ENCODE results near the gene POMT1.

Gene POMT1

DNA sequence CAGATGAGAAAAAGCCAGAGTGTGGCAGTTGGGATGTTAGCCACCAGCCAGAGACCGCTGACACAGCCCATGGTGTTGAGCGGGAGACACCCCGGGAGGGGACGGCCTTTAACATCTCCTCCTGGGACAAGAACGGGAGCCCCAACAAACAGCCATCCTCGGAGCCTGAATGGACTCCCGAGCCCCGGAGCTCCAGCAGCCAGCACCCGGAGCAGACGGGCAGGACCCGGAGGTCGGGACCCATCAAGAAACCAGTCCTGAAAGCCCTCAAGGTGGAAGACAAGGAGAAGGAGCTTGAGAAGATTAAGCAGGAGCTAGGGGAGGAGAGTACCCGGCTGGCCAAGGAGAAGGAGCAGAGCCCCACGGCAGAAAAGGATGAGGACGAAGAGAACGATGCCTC is 28.0 kb upstream of the POMT1 start:
- no peaks in the 10 kb centered on the region for H3K27me3 ChIP-seq (ENCODE audit: control insufficient read depth, low read length)
- H3K9me3 ChIP-seq (ENCODE audit: control insufficient read depth, insufficient read depth, low read length) = no peaks in the 10 kb centered on the region
- H3K36me3 ChIP-seq (ENCODE audit: control insufficient read depth, low read length) = peaks cover 96% of the 10 kb centered on the region
- no peak for TF ChIP-seq EZH2phosphoT487 (IDR thresholded peaks at IDR 0.05; ENCODE audit: borderline replicate concordance, low read length)
- no peak overlapping the region for H3K27ac ChIP-seq (ENCODE audit: low read depth, low read length)
- peaks cover 35% of the 10 kb centered on the region for H3K79me2 ChIP-seq (ENCODE audit: control insufficient read depth, low read length)
- H4K20me1 ChIP-seq (ENCODE audit: control insufficient read depth, insufficient read depth, low read depth, low read length) = peaks cover 8% of the 10 kb centered on the region
- no peak overlapping the region for H3K4me2 ChIP-seq (ENCODE audit: low read length)
- H3K9me2 ChIP-seq (replicated peaks; ENCODE audit: control insufficient read depth, low read length) = no peaks in the 10 kb centered on the region
- peaks cover 3% of the 10 kb centered on the region for H3F3A ChIP-seq (ENCODE audit: control insufficient read depth, insufficient read depth)
- no peak overlapping the region for H3K4me3 ChIP-seq (ENCODE audit: low read length)
- H3K4me1 ChIP-seq (ENCODE audit: control insufficient read depth, low read length) = no peaks in the 10 kb centered on the region

DNA sequence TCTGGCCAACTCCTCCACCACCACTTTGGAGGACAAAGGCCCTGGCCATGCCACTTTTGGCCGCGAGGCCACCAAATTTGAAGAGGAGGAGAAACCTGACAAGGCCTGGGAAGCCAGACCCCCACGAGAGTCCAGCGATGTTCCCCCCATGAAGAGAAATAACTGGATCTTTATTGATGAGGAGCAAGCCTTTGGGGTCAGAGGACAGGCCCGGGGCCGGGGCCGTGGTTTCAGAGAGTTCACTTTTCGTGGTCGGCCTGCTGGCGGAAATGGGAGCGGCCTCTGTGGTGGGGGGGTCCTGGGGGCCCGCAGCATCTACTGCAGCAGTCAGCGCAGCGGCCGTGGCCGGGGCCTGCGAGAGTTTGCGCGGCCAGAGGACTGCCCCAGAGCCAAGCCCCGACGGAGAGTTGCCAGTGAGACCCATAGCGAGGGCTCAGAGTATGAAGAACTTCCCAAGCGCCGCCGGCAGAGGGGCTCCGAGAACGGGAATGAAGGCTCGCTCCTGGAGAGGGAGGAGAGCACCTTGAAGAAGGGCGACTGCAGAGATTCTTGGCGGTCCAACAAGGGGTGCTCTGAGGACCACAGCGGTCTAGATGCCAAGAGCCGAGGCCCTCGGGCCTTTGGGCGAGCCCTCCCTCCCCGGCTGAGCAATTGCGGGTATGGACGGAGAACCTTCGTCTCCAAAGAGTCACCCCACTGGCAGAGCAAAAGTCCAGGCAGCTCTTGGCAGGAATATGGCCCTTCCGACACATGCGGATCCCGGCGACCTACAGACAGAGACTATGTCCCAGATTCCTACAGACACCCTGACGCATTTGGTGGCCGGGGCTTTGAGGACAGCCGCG is 27.4 kb upstream of the POMT1 start:
- TF ChIP-seq, protein P1, sequence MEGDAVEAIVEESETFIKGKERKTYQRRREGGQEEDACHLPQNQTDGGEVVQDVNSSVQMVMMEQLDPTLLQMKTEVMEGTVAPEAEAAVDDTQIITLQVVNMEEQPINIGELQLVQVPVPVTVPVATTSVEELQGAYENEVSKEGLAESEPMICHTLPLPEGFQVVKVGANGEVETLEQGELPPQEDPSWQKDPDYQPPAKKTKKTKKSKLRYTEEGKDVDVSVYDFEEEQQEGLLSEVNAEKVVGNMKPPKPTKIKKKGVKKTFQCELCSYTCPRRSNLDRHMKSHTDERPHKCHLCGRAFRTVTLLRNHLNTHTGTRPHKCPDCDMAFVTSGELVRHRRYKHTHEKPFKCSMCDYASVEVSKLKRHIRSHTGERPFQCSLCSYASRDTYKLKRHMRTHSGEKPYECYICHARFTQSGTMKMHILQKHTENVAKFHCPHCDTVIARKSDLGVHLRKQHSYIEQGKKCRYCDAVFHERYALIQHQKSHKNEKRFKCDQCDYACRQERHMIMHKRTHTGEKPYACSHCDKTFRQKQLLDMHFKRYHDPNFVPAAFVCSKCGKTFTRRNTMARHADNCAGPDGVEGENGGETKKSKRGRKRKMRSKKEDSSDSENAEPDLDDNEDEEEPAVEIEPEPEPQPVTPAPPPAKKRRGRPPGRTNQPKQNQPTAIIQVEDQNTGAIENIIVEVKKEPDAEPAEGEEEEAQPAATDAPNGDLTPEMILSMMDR (IDR thresholded peaks at IDR 0.05; ENCODE audit: low read depth, low read length, poor library complexity, severe bottlenecking) = no peak
- TF ChIP-seq EZH2phosphoT487 (IDR thresholded peaks at IDR 0.05; ENCODE audit: borderline replicate concordance, low read length) = no peak
- Histone ChIP-seq H3K27me3 (ENCODE audit: control insufficient read depth, low read length) (no peaks in the 10 kb centered on the region), H3K4me3 (ENCODE audit: low read length) (no peak overlapping the region), H3K4me2 (ENCODE audit: low read length) (no peak overlapping the region), H3K4me1 (ENCODE audit: control insufficient read depth, low read length) (no peaks in the 10 kb centered on the region), H3K36me3 (ENCODE audit: control insufficient read depth, low read length) (peaks cover 96% of the 10 kb centered on the region), H3K9me2 (replicated peaks; ENCODE audit: control insufficient read depth, low read length) (no peaks in the 10 kb centered on the region), H3K9me3 (ENCODE audit: control insufficient read depth, insufficient read depth, low read length) (no peaks in the 10 kb centered on the region), H3K27ac (ENCODE audit: low read depth, low read length) (no peak overlapping the region), H4K20me1 (ENCODE audit: control insufficient read depth, insufficient read depth, low read depth, low read length) (peaks cover 8% of the 10 kb centered on the region), H3F3A (ENCODE audit: control insufficient read depth, insufficient read depth) (peaks cover 3% of the 10 kb centered on the region), H3K79me2 (ENCODE audit: control insufficient read depth, low read length) (peaks cover 30% of the 10 kb centered on the region)

DNA sequence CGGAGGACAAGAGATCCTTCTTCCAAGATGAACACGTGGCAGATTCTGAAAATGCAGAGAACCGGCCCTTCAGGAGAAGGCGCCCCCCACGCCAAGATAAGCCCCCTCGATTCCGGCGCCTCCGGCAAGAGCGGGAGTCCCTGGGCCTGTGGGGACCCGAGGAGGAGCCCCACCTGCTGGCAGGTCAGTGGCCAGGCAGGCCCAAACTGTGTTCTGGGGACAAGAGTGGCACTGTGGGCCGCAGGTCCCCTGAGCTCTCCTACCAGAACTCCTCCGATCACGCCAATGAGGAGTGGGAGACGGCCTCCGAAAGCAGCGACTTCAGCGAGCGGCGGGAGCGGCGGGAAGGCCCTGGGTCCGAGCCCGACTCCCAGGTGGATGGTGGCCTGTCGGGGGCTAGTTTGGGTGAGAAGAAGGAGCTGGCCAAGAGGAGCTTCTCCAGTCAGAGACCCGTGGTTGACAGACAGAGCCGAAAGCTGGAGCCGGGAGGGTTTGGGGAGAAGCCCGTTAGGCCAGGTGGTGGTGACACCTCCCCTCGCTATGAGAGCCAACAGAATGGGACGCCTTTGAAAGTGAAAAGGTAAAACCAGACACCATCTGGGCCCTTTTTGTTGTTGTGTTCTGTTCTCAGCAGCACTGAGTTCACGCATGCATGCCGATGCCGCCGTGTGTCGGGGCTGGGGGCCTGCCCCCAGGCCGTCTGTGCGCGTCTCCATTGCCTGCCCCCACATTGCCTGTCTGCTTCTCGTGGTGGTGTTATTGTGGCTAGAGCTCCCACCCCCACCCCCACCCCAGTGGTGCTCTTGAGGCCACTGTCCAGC is 26.6 kb upstream of the POMT1 start:
- no peaks in the 10 kb centered on the region; the same call in 1 of the 2 replicates for H3F3A ChIP-seq (ENCODE audit: control insufficient read depth, insufficient read depth)
- no peaks in the 10 kb centered on the region for H3K9me2 ChIP-seq (replicated peaks; ENCODE audit: control insufficient read depth, low read length)
- H3K9me3 ChIP-seq (ENCODE audit: control insufficient read depth, insufficient read depth, low read length) = no peaks in the 10 kb centered on the region
- no peak overlapping the region for H3K27ac ChIP-seq (ENCODE audit: low read depth, low read length)
- no peak overlapping the region for H3K4me2 ChIP-seq (ENCODE audit: low read length)
- H3K27me3 ChIP-seq (ENCODE audit: control insufficient read depth, low read length) = no peaks in the 10 kb centered on the region
- H3K79me2 ChIP-seq (ENCODE audit: control insufficient read depth, low read length) = peaks cover 24% of the 10 kb centered on the region
- TF ChIP-seq, protein P1 (IDR thresholded peaks at IDR 0.05; ENCODE audit: low read depth, low read length, poor library complexity, severe bottlenecking) = peak; percentile 47
- no peak for TF ChIP-seq EZH2phosphoT487 (IDR thresholded peaks at IDR 0.05; ENCODE audit: borderline replicate concordance, low read length)
- peaks cover 94% of the 10 kb centered on the region for H3K36me3 ChIP-seq (ENCODE audit: control insufficient read depth, low read length)
- H3K4me3 ChIP-seq (ENCODE audit: low read length) = no peak overlapping the region
- H3K4me1 ChIP-seq (ENCODE audit: control insufficient read depth, low read length) = no peaks in the 10 kb centered on the region
- peaks cover 8% of the 10 kb centered on the region for H4K20me1 ChIP-seq (ENCODE audit: control insufficient read depth, insufficient read depth, low read depth, low read length)

All from DOHH2 (cell line).